Neural cell (in vitro differentiated cells): ENCODE results near the gene FHL2. TPM values are rescaled to one million over a fixed set of nuclear protein-coding genes. Genes with fewer than 3 reads are reported as not detected.

Experiments used
- H2AFZ ChIP-seq: fragments of 200-600, 300-800 bp; sonication (generic), shearing (Covaris generic); 2 replicates; pipeline ENCODE4 v1.6.0; 2014; ENCODE audit warnings: low read depth, mild to moderate bottlenecking, antibody characterized with exemption, low read length, moderate library complexity
- H3F3A ChIP-seq: fragments of 200-600 bp; shearing (Covaris generic); 2 replicates; pipeline ENCODE4 v1.6.1; 2016; ENCODE audit warnings: mild to moderate bottlenecking, moderate library complexity, mixed read lengths, antibody characterized with exemption, low read length; ENCODE audit not compliant: insufficient read depth, poor library complexity, severe bottlenecking
- H3K27ac ChIP-seq: fragments of 200-600, 300-800 bp; sonication (generic), shearing (Covaris generic); 2 replicates; pipeline ENCODE4 v1.5.1; 2014; ENCODE audit warnings: mild to moderate bottlenecking, low read length, moderate library complexity
- H3K27me3 ChIP-seq: fragments of 300-800, 200-600 bp; sonication (generic), shearing (Covaris generic); 2 replicates; pipeline ENCODE4 v1.6.0; 2014; ENCODE audit warnings: mild to moderate bottlenecking, low read depth, low read length, moderate library complexity; ENCODE audit not compliant: insufficient read depth
- H3K36me3 ChIP-seq: fragments of 300-800, 200-600 bp; sonication (generic), shearing (Covaris generic); 2 replicates; pipeline ENCODE4 v1.5.1; 2014; ENCODE audit warnings: mild to moderate bottlenecking, antibody characterized with exemption, low read length, moderate library complexity; ENCODE audit not compliant: insufficient read depth
- H3K4me2 ChIP-seq: fragments of 300-800, 200-600 bp; sonication (generic), shearing (Covaris generic); 2 replicates; pipeline ENCODE4 v1.6.0; 2014; ENCODE audit warnings: mild to moderate bottlenecking, low read length
- H3K4me3 ChIP-seq: fragments of 300-800, 200-600 bp; sonication (generic), shearing (Covaris generic); 2 replicates; pipeline ENCODE4 v1.5.1; 2014; ENCODE audit warnings: mild to moderate bottlenecking, low read length, moderate library complexity
- H3K79me2 ChIP-seq: fragments of 200-600 bp; shearing (Covaris generic); replicated peaks from 2 replicates; pipeline ENCODE4 v1.6.0; 2014; ENCODE audit warnings: mild to moderate bottlenecking, low read length, moderate library complexity; ENCODE audit not compliant: insufficient read depth
- H3K9ac ChIP-seq: fragments of 300-800, 200-600 bp; sonication (generic), shearing (Covaris generic); 2 replicates; pipeline ENCODE4 v1.6.1; 2016; ENCODE audit warnings: mild to moderate bottlenecking, low read length, mixed read lengths
- H3K9me2 ChIP-seq: fragments of 200-600 bp; shearing (Covaris generic); 2 replicates; pipeline ENCODE4 v1.6.1; 2016; ENCODE audit warnings: mild to moderate bottlenecking, low read length, mixed read lengths; ENCODE audit not compliant: insufficient read depth
- H3K9me3 ChIP-seq: fragments of 200-600, 300-800 bp; sonication (generic), shearing (Covaris generic); 2 replicates; pipeline ENCODE4 v1.6.1; 2016; ENCODE audit warnings: mild to moderate bottlenecking, mixed run types, low read length, moderate library complexity, mixed read lengths
- H4K20me1 ChIP-seq: fragments of 200-600 bp; shearing (Covaris generic); 2 replicates; pipeline ENCODE4 v1.6.1; 2016; ENCODE audit warnings: mild to moderate bottlenecking, mixed run types; ENCODE audit not compliant: insufficient read depth
- EP300 ChIP-seq: fragments of 450-650 bp; conservative IDR thresholded peaks from 2 replicates; pipeline ENCODE4 v1.6.1; 2014; ENCODE audit warnings: antibody characterized with exemption, mild to moderate bottlenecking, moderate library complexity; ENCODE audit not compliant: poor library complexity, severe bottlenecking
- EZH2 ChIP-seq: fragments of 200-600, 300-800 bp; shearing (Covaris generic), sonication (generic); IDR thresholded peaks from 2 replicates; pipeline ENCODE4 v1.6.1; 2014; ENCODE audit warnings: antibody characterized with exemption, low read length, borderline replicate concordance, mild to moderate bottlenecking; ENCODE audit not compliant: insufficient read depth, poor library complexity, severe bottlenecking
- MXI1 ChIP-seq: fragments of 450-650 bp; conservative IDR thresholded peaks from 2 replicates; pipeline ENCODE4 v1.6.1; 2014; ENCODE audit warnings: antibody characterized with exemption, mild to moderate bottlenecking; ENCODE audit not compliant: poor library complexity, severe bottlenecking
- POLR2AphosphoS5 ChIP-seq: IDR thresholded peaks from 2 replicates; pipeline ENCODE4 v1.6.1; 2012
- RAD21 ChIP-seq: fragments of 450-650 bp; conservative IDR thresholded peaks from 2 replicates; pipeline ENCODE4 v1.6.1; 2014; ENCODE audit warnings: antibody characterized with exemption, mild to moderate bottlenecking, moderate library complexity
- REST ChIP-seq: IDR thresholded peaks from 2 replicates; pipeline ENCODE4 v1.6.1; 2012; ENCODE audit warnings: borderline replicate concordance
- SMC3 ChIP-seq: fragments of 450-650 bp; conservative IDR thresholded peaks from 2 replicates; pipeline ENCODE4 v1.6.1; 2014; ENCODE audit warnings: antibody characterized with exemption, mild to moderate bottlenecking, moderate library complexity; ENCODE audit not compliant: poor library complexity
- TAF1 ChIP-seq: IDR thresholded peaks from 2 replicates; pipeline ENCODE4 v1.6.1; 2012; ENCODE audit warnings: low read depth
- polyA plus RNA-seq: library from polyadenylated mRNA; depleted of rRNA; stranded (reverse); fragments of >200 nt; gene quantifications from 2 replicates; pipeline ENCODE4 v1.2.3, GENCODE V29; 2014
- TF ChIP-seq, protein P1 (sequence below): fragments of 450-650 bp; IDR thresholded peaks from 2 replicates; pipeline ENCODE4 v1.5.1; 2014; ENCODE audit warnings: antibody characterized with exemption, mild to moderate bottlenecking, moderate library complexity; ENCODE audit not compliant: poor library complexity, severe bottlenecking

The FHL2 gene
- polyA plus RNA-seq, 1 donor from 2014 or later: 3.5 TPM

- Histone ChIP-seq H3K9me3 (no peaks in the 10 kb centered on the region), H3K36me3 (no peaks in the 10 kb centered on the region), H3K9ac (no peak overlapping the region), H3K27me3 (no peaks in the 10 kb centered on the region), H3K4me3 (no peak overlapping the region), H3K4me2 (no peak overlapping the region), H3K79me2 (no peaks in the 10 kb centered on the region), H3K27ac (no peak overlapping the region), H3F3A (no peaks in the 10 kb centered on the region), H2AFZ (no peak overlapping the region), H3K9me2 (no peaks in the 10 kb centered on the region), H4K20me1 (no peaks in the 10 kb centered on the region)
- TF ChIP-seq TAF1 (no peak), SMC3 (no peak), EP300 (no peak), MXI1 (no peak), EZH2 (no peak), REST (no peak), POLR2AphosphoS5 (no peak), RAD21 (no peak)
- TF ChIP-seq, protein P1, sequence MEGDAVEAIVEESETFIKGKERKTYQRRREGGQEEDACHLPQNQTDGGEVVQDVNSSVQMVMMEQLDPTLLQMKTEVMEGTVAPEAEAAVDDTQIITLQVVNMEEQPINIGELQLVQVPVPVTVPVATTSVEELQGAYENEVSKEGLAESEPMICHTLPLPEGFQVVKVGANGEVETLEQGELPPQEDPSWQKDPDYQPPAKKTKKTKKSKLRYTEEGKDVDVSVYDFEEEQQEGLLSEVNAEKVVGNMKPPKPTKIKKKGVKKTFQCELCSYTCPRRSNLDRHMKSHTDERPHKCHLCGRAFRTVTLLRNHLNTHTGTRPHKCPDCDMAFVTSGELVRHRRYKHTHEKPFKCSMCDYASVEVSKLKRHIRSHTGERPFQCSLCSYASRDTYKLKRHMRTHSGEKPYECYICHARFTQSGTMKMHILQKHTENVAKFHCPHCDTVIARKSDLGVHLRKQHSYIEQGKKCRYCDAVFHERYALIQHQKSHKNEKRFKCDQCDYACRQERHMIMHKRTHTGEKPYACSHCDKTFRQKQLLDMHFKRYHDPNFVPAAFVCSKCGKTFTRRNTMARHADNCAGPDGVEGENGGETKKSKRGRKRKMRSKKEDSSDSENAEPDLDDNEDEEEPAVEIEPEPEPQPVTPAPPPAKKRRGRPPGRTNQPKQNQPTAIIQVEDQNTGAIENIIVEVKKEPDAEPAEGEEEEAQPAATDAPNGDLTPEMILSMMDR: no peak
These were observed 16.7 kb downstream of the FHL2 start for GRCh38 chr2:105382177-105382576.

GRCh38 chr2:105381101-105381668 is 17.7 kb downstream of the FHL2 start:
- Histone ChIP-seq H3K27ac (no peak overlapping the region), H3K79me2 (no peaks in the 10 kb centered on the region), H3K9ac (no peak overlapping the region)

More at GRCh38 chr2:105381101-105381668, 17.7 kb downstream of the FHL2 start:
- Histone ChIP-seq H3K4me2 (no peak overlapping the region), H3K36me3 (no peaks in the 10 kb centered on the region), H4K20me1 (no peaks in the 10 kb centered on the region), H3K27me3 (no peaks in the 10 kb centered on the region), H3F3A (no peaks in the 10 kb centered on the region), H3K9me2 (no peaks in the 10 kb centered on the region), H2AFZ (no peak overlapping the region), H3K4me3 (no peak overlapping the region), H3K9me3 (no peaks in the 10 kb centered on the region)
- TF ChIP-seq RAD21: no peak
- no peak for TF ChIP-seq POLR2AphosphoS5
- no peak for TF ChIP-seq MXI1
- TF ChIP-seq REST: no peak
- no peak for TF ChIP-seq SMC3
